ENCODE measurements around the gene RASAL3. TPM values are rescaled to one million over a fixed set of nuclear protein-coding genes. Genes with fewer than 3 reads are reported as not detected.
"Not testable (repeated sequence)": the region's sequence is repeated elsewhere in the genome, so short reads cannot be mapped to it uniquely, and the experiment has no call there.

RASAL3 gene
- total RNA-seq, 1 donor from 2014 or later: 16.9 TPM

GRCh38 chr19:15473821-15474220 lies 9.5 kb upstream of the RASAL3 start:
- not testable (repeated sequence) for DNase-seq (ENCODE audit: low read depth in 2 of 2)

GRCh38 chr19:15471639-15472101 lies 7.3 kb upstream of the RASAL3 start:
- no peak for DNase-seq (ENCODE audit: low read depth in 2 of 2)

DNA sequence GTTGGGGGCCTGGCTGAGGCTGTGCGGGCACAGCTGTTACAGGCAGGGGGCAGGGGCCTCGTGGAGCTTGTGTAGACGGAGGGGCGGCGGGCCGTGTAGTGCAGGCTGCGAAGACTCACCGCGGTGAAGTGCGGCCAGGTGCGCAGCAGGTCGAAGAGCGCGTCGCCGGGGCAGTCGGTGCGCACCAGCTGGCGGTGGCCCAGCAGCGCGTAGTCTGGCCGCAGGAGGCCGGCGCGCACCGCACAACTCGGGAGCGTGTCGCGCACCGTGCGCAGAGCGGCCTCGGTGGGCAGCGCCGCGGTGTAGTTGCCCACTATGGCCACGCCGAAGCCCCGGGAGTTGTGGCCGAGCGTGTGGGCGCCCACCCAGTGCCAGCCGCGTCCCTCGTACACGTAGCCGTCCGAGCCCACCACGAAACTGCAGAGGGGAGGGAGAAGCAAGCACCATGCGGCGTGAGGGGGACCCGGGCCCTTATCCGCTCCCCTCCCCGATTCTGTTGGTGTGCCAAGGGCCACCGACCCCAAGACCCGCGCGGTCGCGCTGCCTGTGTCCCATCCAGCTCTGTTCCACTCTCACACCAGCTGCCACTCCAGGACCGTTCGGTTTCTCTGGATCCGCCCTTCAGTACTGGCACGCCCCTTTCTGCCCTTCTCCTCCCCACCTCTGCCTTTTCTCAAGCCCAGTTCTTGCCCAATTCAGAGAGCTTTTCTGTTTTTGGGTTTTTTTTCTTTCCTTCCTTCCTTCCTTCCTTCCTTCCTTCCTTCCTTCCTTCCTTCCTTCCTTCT lies 5.4 kb upstream of the RASAL3 start:
- DNase-seq (ENCODE audit: low read depth in 2 of 2): peak; percentile 23 to 28

DNA sequence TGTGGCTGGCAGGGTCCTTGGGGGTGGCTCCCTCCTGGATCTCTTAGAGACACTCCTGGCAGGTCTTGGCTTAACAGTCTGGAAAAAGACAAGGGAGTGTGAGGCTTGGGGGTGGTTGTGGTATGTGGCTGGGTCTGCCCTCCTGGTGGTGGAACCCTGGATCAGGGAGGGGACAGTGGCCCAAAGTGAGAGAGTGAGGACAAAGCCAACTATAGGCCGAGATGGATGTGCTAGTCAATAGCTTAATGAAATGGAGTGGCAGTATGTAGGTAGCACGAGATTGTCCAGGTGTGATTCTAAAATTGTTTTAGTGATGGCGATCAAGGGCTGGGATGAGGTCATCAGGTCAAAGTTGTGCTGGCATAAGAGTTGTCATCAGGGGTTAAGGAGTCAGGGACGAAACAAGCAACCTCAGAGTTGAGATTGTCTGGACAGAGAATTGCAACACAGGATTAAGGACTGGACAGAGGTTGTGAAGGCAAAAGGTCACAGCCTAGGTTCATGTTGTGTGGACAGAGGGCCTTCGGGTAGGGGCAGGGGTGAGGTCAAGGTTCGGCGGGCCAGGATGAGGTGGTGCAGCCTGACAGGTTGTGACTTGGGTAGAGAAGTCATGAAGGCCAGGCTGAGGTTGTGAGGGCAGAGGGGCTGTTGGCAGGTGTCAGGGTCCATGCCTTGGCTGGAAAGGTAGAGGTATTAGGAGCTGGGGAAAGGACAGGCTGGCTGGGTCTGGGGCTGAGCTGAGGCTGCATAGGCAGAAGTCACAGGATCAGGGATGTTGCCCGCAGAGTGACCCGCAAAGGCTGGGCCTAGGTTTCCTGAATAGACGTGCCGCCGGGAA lies 4.5 kb upstream of the RASAL3 start:
- DNase-seq (ENCODE audit: low read depth in 2 of 2): no peak

DNA sequence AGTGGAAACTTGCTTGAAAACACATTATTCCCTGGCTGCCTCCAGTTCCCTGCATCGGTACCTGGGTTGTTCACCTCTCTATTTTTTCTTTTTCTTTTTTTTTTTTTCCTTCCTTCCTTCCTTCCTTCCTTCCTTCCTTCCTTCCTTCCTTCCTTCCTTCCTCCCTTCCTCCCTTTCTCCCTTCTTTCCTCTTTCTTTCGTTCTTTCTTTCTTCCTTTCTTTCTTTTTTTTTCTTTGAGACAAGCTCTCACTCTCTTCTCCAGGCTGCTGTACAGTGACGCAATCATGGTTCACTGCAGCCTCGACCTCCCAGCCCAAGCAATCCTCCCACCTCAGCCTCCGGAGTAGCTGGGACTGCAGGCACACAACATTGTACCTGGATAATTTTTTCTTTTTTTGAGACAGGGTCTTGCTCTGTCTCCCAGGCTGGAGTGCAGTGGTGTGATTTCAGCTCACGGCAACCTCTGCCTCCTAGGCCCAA lies 3.4 kb upstream of the RASAL3 start:
- no peak for DNase-seq (ENCODE audit: low read depth in 2 of 2)

DNA sequence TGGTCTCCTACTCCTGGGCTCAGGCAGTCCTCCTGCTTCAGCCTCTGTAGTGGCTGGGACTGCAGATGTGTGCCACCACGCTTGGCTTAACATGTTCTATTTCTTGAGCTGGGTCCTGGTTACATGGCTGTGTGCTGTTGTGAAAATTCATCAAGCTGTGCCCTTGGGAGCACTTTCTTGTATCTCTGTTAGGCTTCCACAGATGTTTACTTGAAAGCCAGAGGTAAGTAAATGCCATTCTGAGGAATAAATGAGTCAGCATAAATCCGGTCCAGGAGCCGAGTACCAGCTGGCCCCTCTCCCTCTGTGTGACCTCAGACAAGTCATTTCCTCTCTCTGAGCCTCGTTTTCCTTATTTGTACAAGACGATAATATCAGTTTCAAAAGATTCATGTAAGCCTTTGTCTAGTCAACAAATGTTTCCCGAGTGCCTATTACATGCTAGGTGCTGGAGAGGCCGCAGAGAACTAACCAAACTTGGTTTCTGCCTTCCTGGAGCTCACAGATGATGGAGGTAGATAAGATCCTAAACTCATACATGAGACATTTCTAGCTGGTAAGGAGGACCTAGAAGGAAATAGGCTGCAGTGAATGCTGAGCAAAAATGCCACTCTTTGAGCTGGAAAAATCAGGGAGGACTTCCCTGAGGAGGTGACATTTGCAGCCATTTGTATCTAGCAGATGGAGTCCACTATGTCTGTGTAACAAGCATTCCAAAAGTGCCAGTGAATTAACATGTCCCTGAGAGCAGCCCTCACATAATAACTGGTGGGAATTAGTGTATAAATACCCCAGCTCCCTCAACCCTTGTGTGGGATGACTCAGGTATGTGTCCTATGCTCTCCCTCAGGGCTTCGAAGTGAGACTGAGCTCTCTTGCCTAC lies 2.7 kb upstream of the RASAL3 start:
- DNase-seq (ENCODE audit: low read depth in 2 of 2): peak; percentile 55 to 97

DNA sequence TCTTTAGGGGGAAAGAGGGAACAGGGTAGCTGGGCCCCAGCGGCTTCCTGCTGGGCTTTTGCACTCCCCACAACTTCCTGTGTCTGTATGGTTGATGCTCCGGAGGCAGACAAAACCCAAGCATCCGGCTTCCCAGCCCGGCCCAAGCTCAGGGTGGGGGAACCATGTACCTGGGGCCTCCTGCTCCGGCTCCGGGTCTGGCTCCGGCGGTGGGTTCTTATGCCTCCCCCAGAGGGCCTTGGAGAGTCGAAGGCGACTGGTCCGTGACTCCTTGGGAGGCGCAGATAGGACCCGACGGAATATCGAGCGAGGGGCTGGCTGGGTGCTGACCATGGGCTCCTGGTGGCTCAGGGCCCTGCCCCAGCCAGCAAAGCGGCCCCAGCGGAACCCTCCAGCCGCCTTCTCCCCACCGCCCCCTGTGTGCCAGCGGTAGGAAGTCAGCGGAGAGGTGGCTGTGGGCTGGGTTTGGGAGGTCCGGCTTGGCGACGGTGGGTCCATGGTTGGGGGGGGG lies 428 bp downstream of the RASAL3 start:
- DNase-seq (ENCODE audit: low read depth in 2 of 2): peak in 1 of 2 donors; percentile 31

DNA sequence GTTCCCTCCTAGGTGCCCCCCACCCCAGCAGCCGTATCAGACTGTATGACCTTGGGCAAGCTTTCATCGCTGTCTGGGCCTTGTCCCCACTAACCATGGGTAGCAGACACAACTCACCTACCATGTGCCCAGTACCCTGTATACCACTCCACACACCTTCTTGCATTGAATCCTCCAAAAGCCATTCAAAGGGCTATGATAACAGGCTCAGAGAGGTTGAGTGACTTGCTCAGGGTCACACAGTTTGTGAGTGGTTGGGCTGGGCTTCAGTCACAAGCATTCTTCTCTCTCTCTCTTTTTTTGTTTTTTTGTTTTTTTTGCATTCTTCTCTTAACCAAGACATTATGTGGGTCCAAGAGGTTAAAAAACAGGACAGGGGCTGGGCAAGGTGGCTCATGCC lies 2.6 kb downstream of the RASAL3 start:
- no peak for DNase-seq (ENCODE audit: low read depth in 2 of 2)

- no peak for DNase-seq (ENCODE audit: low read depth in 2 of 2)
Measured at GRCh38 chr19:15457701-15458484, 6.5 kb downstream of the RASAL3 start.

DNA sequence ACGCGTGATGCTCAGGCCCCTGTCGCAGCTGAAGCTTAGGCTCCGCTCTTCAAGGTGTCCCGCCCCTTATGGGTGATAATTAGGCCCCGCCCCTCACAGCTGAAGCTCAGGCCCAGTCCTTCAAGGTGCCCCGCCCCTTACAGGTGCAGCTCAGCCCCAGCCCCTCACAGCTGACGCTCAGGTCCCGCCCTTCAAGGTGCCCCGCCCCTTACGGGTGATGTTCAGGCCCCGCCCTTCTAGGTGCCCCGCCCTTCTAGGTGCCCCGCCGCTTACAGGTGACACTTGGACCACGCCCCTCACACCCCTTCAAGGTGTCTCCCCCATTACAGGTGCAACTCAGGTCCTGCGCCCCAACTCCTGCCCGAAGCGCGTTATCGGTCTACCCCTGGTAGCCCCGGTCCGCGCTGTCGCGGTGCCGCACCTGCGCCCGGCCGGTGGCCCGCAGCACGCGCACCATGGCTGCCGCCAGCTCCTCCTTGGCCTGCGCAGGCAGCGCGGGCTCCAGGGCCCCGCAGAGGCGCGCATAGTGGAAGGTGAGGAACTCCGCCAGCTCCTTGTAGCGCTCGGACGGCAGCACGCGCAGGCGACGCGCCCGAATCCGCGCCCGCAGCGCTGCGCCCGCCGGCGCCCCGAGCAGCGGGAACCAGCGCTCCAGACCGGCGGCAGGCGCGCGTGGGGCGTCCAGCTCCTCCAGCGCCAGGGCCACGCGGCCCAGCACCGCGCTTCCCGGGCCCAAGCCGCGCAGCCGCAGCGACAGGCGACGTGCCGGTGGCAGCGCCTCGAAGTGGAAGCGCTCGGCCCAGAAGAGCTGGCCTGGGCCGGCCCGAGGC lies 7.3 kb downstream of the RASAL3 start:
- no peak for DNase-seq (ENCODE audit: low read depth in 2 of 2)

GRCh38 chr19:15456441-15456840 lies 7.9 kb downstream of the RASAL3 start:
- no peak for DNase-seq (ENCODE audit: low read depth in 2 of 2)

DNA sequence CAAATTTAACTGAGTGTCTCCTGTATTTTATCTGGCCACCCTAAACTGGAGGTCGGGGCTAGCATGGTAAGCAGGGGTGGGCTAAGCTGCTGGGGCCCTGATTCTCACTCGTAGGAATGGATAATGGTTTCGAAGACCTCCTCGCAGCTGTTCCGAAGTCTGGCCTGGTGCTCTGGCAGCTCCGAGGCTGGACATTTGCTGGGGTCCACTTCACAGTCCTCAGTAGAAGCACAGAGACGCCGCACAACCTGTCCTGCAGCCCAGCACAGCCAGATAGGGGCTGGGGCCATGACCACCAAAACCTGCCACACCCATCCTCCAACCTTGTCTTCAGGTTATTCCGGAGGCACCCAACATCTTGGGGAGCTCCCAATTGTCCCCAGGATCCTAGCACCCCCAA lies 8.3 kb downstream of the RASAL3 start:
- no peak for DNase-seq (ENCODE audit: low read depth in 2 of 2)

- peak in 1 of 2 donors; percentile 18 for DNase-seq (ENCODE audit: low read depth in 2 of 2)
Measured at GRCh38 chr19:15453906-15454860, 10.2 kb downstream of the RASAL3 start.

DNA sequence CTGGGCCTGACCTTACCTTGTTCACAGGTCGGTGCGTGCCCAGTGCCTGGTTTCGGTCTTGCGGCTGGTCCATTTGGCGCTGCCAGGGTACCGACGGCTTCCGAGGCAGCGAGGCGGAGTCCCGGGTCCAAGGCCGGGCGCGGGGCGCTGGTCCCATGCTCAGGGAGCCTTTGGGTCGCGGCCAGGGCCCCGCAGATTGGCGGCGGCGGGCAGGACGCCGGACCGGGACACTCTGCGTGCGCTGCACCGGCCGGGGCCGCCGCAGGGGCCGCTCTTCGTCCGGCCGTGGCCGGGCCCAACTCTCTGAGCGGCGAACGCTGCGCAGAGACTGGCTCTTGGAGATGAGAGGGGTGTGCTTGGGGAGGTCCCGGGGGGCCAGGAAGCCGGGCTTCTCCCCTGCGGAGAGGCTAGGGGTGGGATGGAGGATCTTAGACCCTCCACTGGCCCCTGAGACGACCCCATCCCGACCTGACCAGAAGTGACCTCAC lies 11.2 kb downstream of the RASAL3 start:
- peak; percentile 37 to 39 for DNase-seq (ENCODE audit: low read depth in 2 of 2)

GRCh38 chr19:15452111-15453047 lies 12.0 kb downstream of the RASAL3 start:
- DNase-seq (ENCODE audit: low read depth in 2 of 2): peak; percentile 92 to 93

DNA sequence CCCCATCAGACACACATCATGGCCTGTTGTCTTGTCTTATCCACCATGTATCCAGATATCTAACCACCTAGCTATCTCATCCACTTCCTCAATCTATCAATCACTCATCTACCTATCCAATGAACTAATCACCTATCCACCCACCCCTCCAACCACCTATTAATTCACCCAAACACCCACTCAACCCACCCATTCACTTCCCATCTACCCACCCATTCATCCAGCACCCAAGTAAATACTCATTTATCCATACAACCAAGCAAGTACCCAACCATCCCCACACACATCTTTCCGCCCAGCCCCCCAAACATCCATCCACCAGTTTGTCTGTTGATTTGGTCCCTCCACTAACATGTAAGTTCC lies 13.8 kb downstream of the RASAL3 start:
- no peak for DNase-seq (ENCODE audit: low read depth in 2 of 2)

All from lung microvascular endothelial cell (primary cell).